SK-N-SH (cell line): ENCODE data around the gene CAV1. TPM values are rescaled to one million over a fixed set of nuclear protein-coding genes. Genes with fewer than 3 reads are reported as not detected.

ENCODE experiments used
- CTCF ChIA-PET: fragments of 300-600, 350-600 bp; formaldehyde crosslinking; extraction: SDS; loops from one replicate; lab custom pipeline; 2021; lab: Yijun Ruan, JAX
- POLR2A ChIA-PET: fragments of 350-600 bp; sonication (Branson Sonifier 250); formaldehyde crosslinking; extraction: SDS; loops from one replicate; lab custom pipeline; 2020; ENCODE audit warnings: antibody characterized with exemption, inconsistent platforms; lab: Yijun Ruan, JAX
- DNase-seq: peaks from one replicate; pipeline ENCODE4 v3.0.0; 2012
- H2AFZ ChIP-seq: fragments of 200-600 bp; sonication (generic); 2 replicates; pipeline ENCODE4 v1.8.1; 2016; ENCODE audit warnings: antibody characterized with exemption, mild to moderate bottlenecking, low read depth
- H3F3A ChIP-seq: fragments of 200-600 bp; sonication (generic); replicated peaks from 2 replicates; pipeline ENCODE3; 2016; ENCODE audit warnings: antibody characterized with exemption, mild to moderate bottlenecking; ENCODE audit not compliant: insufficient read depth
- H3K27ac ChIP-seq, 2 experiments: fragments of 200-500 bp in 1 of 2; fragments of 200-600 bp in 1 of 2; sonication (Bioruptor generic) in 1 of 2; sonication (generic), shearing (Covaris generic) in 1 of 2; 2 replicates each; pipeline versions ENCODE4 v1.5.1 to v1.6.1; 2014 to 2016; ENCODE audit warnings: low read depth in 2 of 2, inconsistent platforms in 1 of 2, low read length in 1 of 2, mild to moderate bottlenecking in 1 of 2, mixed read lengths in 1 of 2
- H3K27me3 ChIP-seq: fragments of 200-600 bp; sonication (generic), shearing (Covaris generic); 2 replicates; pipeline ENCODE4 v1.6.1; 2016; ENCODE audit warnings: mixed run types; ENCODE audit not compliant: insufficient read depth
- H3K36me3 ChIP-seq, 2 experiments: fragments of 200-500 bp in 1 of 2; fragments of 200-600 bp in 1 of 2; sonication (Bioruptor generic) in 1 of 2; sonication (generic) in 1 of 2; replicated peaks in 1 of 2; 2 replicates each; pipeline versions ENCODE3 to v1.5.1; 2014 to 2016; ENCODE audit warnings: low read length in 1 of 2, mild to moderate bottlenecking in 1 of 2; ENCODE audit not compliant: insufficient read depth in 2 of 2, control insufficient read depth in 1 of 2
- H3K4me1 ChIP-seq, 2 experiments: fragments of 200-500 bp in 1 of 2; fragments of 200-600 bp in 1 of 2; sonication (Bioruptor generic) in 1 of 2; sonication (generic), shearing (Covaris generic) in 1 of 2; 2 replicates each; pipeline versions ENCODE4 v1.5.1 to v1.6.1; 2014 to 2016; ENCODE audit warnings: low read depth in 1 of 2, low read length in 1 of 2, mixed run types in 1 of 2; ENCODE audit not compliant: insufficient read depth in 2 of 2, control insufficient read depth in 1 of 2
- H3K4me2 ChIP-seq: fragments of 200-600 bp; sonication (generic), shearing (Covaris generic); 2 replicates; pipeline ENCODE4 v1.6.1; 2017; ENCODE audit warnings: mixed run types
- H3K4me3 ChIP-seq, 2 experiments: fragments of 200-500 bp in 1 of 2; fragments of 200-600 bp in 1 of 2; sonication (Bioruptor generic) in 1 of 2; sonication (generic), shearing (Covaris generic) in 1 of 2; 2 replicates each; pipeline versions ENCODE4 v1.5.1 to v1.8.1; 2014 to 2016; ENCODE audit warnings: low read depth in 2 of 2, inconsistent platforms in 1 of 2, low read length in 1 of 2, mild to moderate bottlenecking in 1 of 2, mixed read lengths in 1 of 2, moderate library complexity in 1 of 2
- H3K79me2 ChIP-seq: fragments of 200-600 bp; sonication (generic); 2 replicates; pipeline ENCODE4 v1.8.1; 2017; ENCODE audit warnings: mild to moderate bottlenecking; ENCODE audit not compliant: insufficient read depth
- H3K9ac ChIP-seq: fragments of 200-600 bp; sonication (generic); 2 replicates; pipeline ENCODE4 v1.6.1; 2017; ENCODE audit warnings: mixed run types
- H3K9me2 ChIP-seq: fragments of 200-600 bp; sonication (generic); 2 replicates; pipeline ENCODE4 v1.6.1; 2017; ENCODE audit warnings: mixed run types
- H3K9me3 ChIP-seq: fragments of 200-600 bp; sonication (generic); 2 replicates; pipeline ENCODE4 v1.6.1; 2017; ENCODE audit warnings: mixed run types, mild to moderate bottlenecking, moderate library complexity
- H4K20me1 ChIP-seq: fragments of 200-600 bp; sonication (generic); 2 replicates; pipeline ENCODE4 v1.6.1; 2017; ENCODE audit warnings: mild to moderate bottlenecking, mixed run types; ENCODE audit not compliant: insufficient read depth
- ELF1 ChIP-seq: IDR thresholded peaks from 2 replicates; pipeline ENCODE4 v1.4.0; 2012
- EZH2phosphoT487 ChIP-seq: fragments of 200-600 bp; sonication (generic); IDR thresholded peaks from 2 replicates; pipeline ENCODE4 v1.6.1; 2017; ENCODE audit warnings: low read depth, mixed run types, mild to moderate bottlenecking, antibody characterized with exemption, moderate library complexity, borderline replicate concordance
- FOSL2 ChIP-seq: IDR thresholded peaks from 2 replicates; pipeline ENCODE4 v1.4.0; 2012; ENCODE audit warnings: low read depth, mild to moderate bottlenecking, moderate library complexity, borderline replicate concordance
- FOXJ3 ChIP-seq: sonication (generic); formaldehyde crosslinking; IDR thresholded peaks from 2 replicates; pipeline ENCODE4 v1.5.1; 2020; ENCODE audit warnings: mild to moderate bottlenecking, missing genetic modification reagents
- GABPA ChIP-seq: IDR thresholded peaks from 2 replicates; pipeline ENCODE4 v1.4.0; 2012; ENCODE audit warnings: low read depth, mild to moderate bottlenecking
- MXI1 ChIP-seq: IDR thresholded peaks from 2 replicates; pipeline ENCODE4 v1.6.1; 2012; ENCODE audit warnings: mild to moderate bottlenecking, low read depth, low read length, improper control_type of control experiment
- POLR2AphosphoS5 ChIP-seq: IDR thresholded peaks from 2 replicates; pipeline ENCODE4 v1.6.1; 2012; ENCODE audit warnings: low read depth, low read length
- RFX5 ChIP-seq: IDR thresholded peaks from 2 replicates; pipeline ENCODE4 v1.6.1; 2012; ENCODE audit warnings: mild to moderate bottlenecking, improper control_type of control experiment, low read length
- SMC3 ChIP-seq: IDR thresholded peaks from 2 replicates; pipeline ENCODE4 v1.6.1; 2012; ENCODE audit warnings: low read depth, low read length, improper control_type of control experiment
- TAF1 ChIP-seq: IDR thresholded peaks from 2 replicates; pipeline ENCODE4 v1.6.1; 2012; ENCODE audit warnings: low read depth, mild to moderate bottlenecking, low read length, moderate library complexity, borderline replicate concordance
- TEAD4 ChIP-seq: IDR thresholded peaks from 2 replicates; pipeline ENCODE4 v1.4.0; 2012; ENCODE audit warnings: mild to moderate bottlenecking, borderline replicate concordance; ENCODE audit not compliant: insufficient read depth
- YY1 ChIP-seq: IDR thresholded peaks from 2 replicates; pipeline ENCODE4 v1.4.0; 2012; ENCODE audit warnings: low read depth, mild to moderate bottlenecking
- WGBS: methylation state at CpG from one replicate; pipeline ENCODE4 v1.1.6; 2017; ENCODE audit warnings: low lambda C conversion rate; 5-methylcytosine and 5-hydroxymethylcytosine counted together
- polyA plus RNA-seq, 3 experiments: library from polyadenylated mRNA; depleted of rRNA; stranded (reverse); fragments of >200 nt; gene quantifications; 2 replicates each; pipeline ENCODE4 v1.2.3, GENCODE V29; 2012
- TF ChIP-seq, protein P1 (sequence below): IDR thresholded peaks from 2 replicates; pipeline ENCODE4 v1.4.0; 2012; ENCODE audit warnings: low read depth
- TF ChIP-seq, protein P2 (sequence below): IDR thresholded peaks from 2 replicates; pipeline ENCODE4; 2012
- TF ChIP-seq, protein P3 (sequence below): fragments of 200-600 bp; sonication (generic); IDR thresholded peaks from 2 replicates; pipeline ENCODE4 v1.6.1; 2017; ENCODE audit warnings: antibody characterized with exemption, mild to moderate bottlenecking, moderate library complexity
- TF ChIP-seq, protein P4 (sequence below): IDR thresholded peaks from 2 replicates; pipeline ENCODE4 v1.6.1; 2012; ENCODE audit warnings: mild to moderate bottlenecking, low read depth, low read length, moderate library complexity

The CAV1 gene
- polyA plus RNA-seq, 1 of the 3 experiments (the other 2 are of a cell fraction): 968 TPM

GRCh38 chr7:116499168-116500077, 25.4 kb upstream of the CAV1 start, which contains the start of gene CAV2:
TSS of gene CAV2 (plus strand) at chr7:116499738. CDS start at chr7:116499782, 44 bp downstream.
- Histone ChIP-seq H3K27ac (peak within 1 kb of the TSS; percentile 62 to 70), H3K4me1 (peaks cover 0 to 10% of the 10 kb centered on the region in 2 experiments; a peak in 3 of 4 replicates), H3K9ac (peak within 1 kb of the TSS; percentile 93), H2AFZ (peak within 1 kb of the TSS; percentile 85; the same call in 1 of the 2 replicates), H3K4me3 (peak within 1 kb of the TSS; percentile 68 to 95), H3K27me3 (no peaks in the 10 kb centered on the region), H3K79me2 (peaks cover 45% of the 10 kb centered on the region), H3K9me3 (no peaks in the 10 kb centered on the region), H3K36me3 (peaks cover 4 to 30% of the 10 kb centered on the region in 2 experiments), H3F3A (peaks cover 30% of the 10 kb centered on the region), H3K9me2 (no peaks in the 10 kb centered on the region), H4K20me1 (no peaks in the 10 kb centered on the region), H3K4me2 (peak within 1 kb of the TSS; percentile 93)
- peak; percentile 64 for DNase-seq
- WGBS: 7% methylated on average over 27 of the region's 86 CpGs
- ChIA-PET POLR2A (no interaction called here), CTCF (interaction anchor here (1.6 kb wide), 1 partner anchor 27 kb away, joined by 5 read pairs; no protein-coding TSS in a partner anchor)
- TF ChIP-seq EZH2phosphoT487: no peak
- TF ChIP-seq SMC3: peak; percentile 2; the same call in 1 of the 2 replicates
- no peak for TF ChIP-seq GABPA
- no peak for TF ChIP-seq RFX5
- no peak for TF ChIP-seq FOXJ3 (CRISPR knock-in tag)
- TF ChIP-seq POLR2AphosphoS5: peak; percentile 51
- TF ChIP-seq MXI1: no peak
- TF ChIP-seq TEAD4: no peak
- TF ChIP-seq FOSL2: no peak
- TF ChIP-seq, protein P1, sequence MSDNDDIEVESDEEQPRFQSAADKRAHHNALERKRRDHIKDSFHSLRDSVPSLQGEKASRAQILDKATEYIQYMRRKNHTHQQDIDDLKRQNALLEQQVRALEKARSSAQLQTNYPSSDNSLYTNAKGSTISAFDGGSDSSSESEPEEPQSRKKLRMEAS: peak; percentile 85
- TF ChIP-seq, protein P2, sequence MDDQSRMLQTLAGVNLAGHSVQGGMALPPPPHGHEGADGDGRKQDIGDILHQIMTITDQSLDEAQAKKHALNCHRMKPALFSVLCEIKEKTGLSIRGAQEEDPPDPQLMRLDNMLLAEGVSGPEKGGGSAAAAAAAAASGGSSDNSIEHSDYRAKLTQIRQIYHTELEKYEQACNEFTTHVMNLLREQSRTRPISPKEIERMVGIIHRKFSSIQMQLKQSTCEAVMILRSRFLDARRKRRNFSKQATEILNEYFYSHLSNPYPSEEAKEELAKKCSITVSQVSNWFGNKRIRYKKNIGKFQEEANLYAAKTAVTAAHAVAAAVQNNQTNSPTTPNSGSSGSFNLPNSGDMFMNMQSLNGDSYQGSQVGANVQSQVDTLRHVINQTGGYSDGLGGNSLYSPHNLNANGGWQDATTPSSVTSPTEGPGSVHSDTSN: 0 out of 2 replicates have a peak, but pooled peaks have one; percentile 2
- peak; percentile 30; the same call in 1 of the 2 replicates for TF ChIP-seq TAF1

DNA sequence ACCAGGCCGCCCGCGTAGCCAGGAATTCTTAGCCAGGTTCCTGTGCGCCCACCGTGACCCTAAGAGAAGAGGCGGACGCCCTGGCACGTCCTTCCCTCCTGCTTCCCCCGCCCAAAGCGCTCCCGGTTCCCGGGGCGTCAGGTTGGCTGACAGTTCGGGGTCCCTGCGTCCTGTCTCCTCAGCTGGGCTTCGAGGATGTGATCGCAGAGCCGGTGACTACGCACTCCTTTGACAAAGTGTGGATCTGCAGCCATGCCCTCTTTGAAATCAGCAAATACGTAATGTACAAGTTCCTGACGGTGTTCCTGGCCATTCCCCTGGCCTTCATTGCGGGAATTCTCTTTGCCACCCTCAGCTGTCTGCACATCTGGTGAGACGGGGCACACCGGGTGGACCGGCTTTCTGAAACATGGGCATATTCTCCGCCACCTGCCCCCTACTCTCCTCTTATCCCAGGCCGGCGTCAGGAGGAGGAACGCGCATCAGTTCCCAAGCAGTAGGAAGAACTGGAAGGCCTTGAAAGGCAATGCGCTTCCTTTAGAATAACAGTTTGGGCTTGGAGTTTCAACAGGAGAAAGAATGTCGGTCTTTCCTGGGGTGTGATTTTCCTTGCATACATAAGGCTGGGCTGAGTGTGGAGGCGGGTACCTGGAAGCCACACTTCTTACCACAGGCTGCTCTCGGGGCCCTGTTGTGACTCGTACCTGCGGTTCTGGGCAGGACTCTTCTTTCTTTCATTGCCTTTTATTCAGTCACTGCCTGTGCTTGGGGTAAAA, 24.6 kb upstream of the CAV1 start:
- DNase-seq: peak; percentile 19
- no peaks in the 10 kb centered on the region for H3K9me2 ChIP-seq
- H3F3A ChIP-seq: peaks cover 36% of the 10 kb centered on the region
- ChIA-PET POLR2A (no interaction called here), CTCF (interaction anchor here (1.6 kb wide), 1 partner anchor 26 kb away, joined by 5 read pairs; no protein-coding TSS in a partner anchor)
- peaks cover 0 to 14% of the 10 kb centered on the region in 2 experiments; a peak in 3 of 4 replicates for H3K4me1 ChIP-seq
- no peaks in the 10 kb centered on the region for H3K9me3 ChIP-seq
- no peaks in the 10 kb centered on the region for H3K27me3 ChIP-seq
- H2AFZ ChIP-seq: peak overlapping the region; percentile 54; the same call in 1 of the 2 replicates
- H3K4me3 ChIP-seq: peak overlapping the region; percentile 68 to 95
- peak overlapping the region; percentile 62 to 70 for H3K27ac ChIP-seq
- H3K4me2 ChIP-seq: peak overlapping the region; percentile 93
- WGBS: 27% methylated on average over 18 of the region's 36 CpGs
- H3K9ac ChIP-seq: peak overlapping the region; percentile 93
- H3K79me2 ChIP-seq: peaks cover 53% of the 10 kb centered on the region
- peaks cover 7 to 37% of the 10 kb centered on the region in 2 experiments for H3K36me3 ChIP-seq
- H4K20me1 ChIP-seq: no peaks in the 10 kb centered on the region
- TF ChIP-seq, protein P3, sequence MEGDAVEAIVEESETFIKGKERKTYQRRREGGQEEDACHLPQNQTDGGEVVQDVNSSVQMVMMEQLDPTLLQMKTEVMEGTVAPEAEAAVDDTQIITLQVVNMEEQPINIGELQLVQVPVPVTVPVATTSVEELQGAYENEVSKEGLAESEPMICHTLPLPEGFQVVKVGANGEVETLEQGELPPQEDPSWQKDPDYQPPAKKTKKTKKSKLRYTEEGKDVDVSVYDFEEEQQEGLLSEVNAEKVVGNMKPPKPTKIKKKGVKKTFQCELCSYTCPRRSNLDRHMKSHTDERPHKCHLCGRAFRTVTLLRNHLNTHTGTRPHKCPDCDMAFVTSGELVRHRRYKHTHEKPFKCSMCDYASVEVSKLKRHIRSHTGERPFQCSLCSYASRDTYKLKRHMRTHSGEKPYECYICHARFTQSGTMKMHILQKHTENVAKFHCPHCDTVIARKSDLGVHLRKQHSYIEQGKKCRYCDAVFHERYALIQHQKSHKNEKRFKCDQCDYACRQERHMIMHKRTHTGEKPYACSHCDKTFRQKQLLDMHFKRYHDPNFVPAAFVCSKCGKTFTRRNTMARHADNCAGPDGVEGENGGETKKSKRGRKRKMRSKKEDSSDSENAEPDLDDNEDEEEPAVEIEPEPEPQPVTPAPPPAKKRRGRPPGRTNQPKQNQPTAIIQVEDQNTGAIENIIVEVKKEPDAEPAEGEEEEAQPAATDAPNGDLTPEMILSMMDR: peak; percentile 2; the same call in 1 of the 2 replicates
- TF ChIP-seq, protein P1: peak; percentile 33; the same call in 1 of the 2 replicates
- TF ChIP-seq ELF1 (no peak), EZH2phosphoT487 (no peak), YY1 (0 out of 2 replicates have a peak, but pooled peaks have one; percentile 33)
- TF ChIP-seq, protein P4, sequence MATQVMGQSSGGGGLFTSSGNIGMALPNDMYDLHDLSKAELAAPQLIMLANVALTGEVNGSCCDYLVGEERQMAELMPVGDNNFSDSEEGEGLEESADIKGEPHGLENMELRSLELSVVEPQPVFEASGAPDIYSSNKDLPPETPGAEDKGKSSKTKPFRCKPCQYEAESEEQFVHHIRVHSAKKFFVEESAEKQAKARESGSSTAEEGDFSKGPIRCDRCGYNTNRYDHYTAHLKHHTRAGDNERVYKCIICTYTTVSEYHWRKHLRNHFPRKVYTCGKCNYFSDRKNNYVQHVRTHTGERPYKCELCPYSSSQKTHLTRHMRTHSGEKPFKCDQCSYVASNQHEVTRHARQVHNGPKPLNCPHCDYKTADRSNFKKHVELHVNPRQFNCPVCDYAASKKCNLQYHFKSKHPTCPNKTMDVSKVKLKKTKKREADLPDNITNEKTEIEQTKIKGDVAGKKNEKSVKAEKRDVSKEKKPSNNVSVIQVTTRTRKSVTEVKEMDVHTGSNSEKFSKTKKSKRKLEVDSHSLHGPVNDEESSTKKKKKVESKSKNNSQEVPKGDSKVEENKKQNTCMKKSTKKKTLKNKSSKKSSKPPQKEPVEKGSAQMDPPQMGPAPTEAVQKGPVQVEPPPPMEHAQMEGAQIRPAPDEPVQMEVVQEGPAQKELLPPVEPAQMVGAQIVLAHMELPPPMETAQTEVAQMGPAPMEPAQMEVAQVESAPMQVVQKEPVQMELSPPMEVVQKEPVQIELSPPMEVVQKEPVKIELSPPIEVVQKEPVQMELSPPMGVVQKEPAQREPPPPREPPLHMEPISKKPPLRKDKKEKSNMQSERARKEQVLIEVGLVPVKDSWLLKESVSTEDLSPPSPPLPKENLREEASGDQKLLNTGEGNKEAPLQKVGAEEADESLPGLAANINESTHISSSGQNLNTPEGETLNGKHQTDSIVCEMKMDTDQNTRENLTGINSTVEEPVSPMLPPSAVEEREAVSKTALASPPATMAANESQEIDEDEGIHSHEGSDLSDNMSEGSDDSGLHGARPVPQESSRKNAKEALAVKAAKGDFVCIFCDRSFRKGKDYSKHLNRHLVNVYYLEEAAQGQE: no peak
